ENCODE results near the gene FAIM2.
"Not testable (repeated sequence)": the region's sequence is repeated elsewhere in the genome, so short reads cannot be mapped to it uniquely, and the experiment has no call there.

The FAIM2 gene

GRCh38 chr12:49892732-49893317 lies 10.9 kb downstream of the FAIM2 start:
- no peak for DNase-seq

GRCh38 chr12:49892084-49892731 lies 11.5 kb downstream of the FAIM2 start:
- DNase-seq, result no peak

GRCh38 chr12:49891476-49891875 lies 12.2 kb downstream of the FAIM2 start:
- no peak for DNase-seq

GRCh38 chr12:49891012-49891411 lies 12.7 kb downstream of the FAIM2 start:
- DNase-seq, result no peak

- DNase-seq, result no peak
Measured at GRCh38 chr12:49890096-49890461, 13.6 kb downstream of the FAIM2 start.

- no peak for DNase-seq
Measured at GRCh38 chr12:49889361-49890095, 14.2 kb downstream of the FAIM2 start.

GRCh38 chr12:49888461-49889151 lies 15.1 kb downstream of the FAIM2 start:
- DNase-seq, result no peak

GRCh38 chr12:49887536-49888401 lies 15.9 kb downstream of the FAIM2 start:
- DNase-seq, result no peak

GRCh38 chr12:49887091-49887490 lies 16.6 kb downstream of the FAIM2 start:
- no peak for DNase-seq

- DNase-seq, result no peak
Measured at GRCh38 chr12:49885663-49886461, 17.8 kb downstream of the FAIM2 start.

- no peak for DNase-seq
Measured at GRCh38 chr12:49885118-49885517, 18.6 kb downstream of the FAIM2 start.

- no peak for DNase-seq
Measured at GRCh38 chr12:49882851-49883464, 20.7 kb downstream of the FAIM2 start.

- no peak for DNase-seq
Measured at GRCh38 chr12:49882248-49882850, 21.4 kb downstream of the FAIM2 start.

- no peak for DNase-seq
Measured at GRCh38 chr12:49881415-49882247, 22.1 kb downstream of the FAIM2 start.

GRCh38 chr12:49880756-49881414 lies 22.8 kb downstream of the FAIM2 start:
- no peak for DNase-seq

GRCh38 chr12:49879065-49879464 lies 24.6 kb downstream of the FAIM2 start:
- DNase-seq, result not testable (repeated sequence)

- DNase-seq, result no peak
Measured at GRCh38 chr12:49878021-49878420, 25.7 kb downstream of the FAIM2 start.

GRCh38 chr12:49877066-49877465 lies 26.6 kb downstream of the FAIM2 start:
- no peak for DNase-seq

GRCh38 chr12:49876070-49876469 lies 27.6 kb downstream of the FAIM2 start:
- DNase-seq, result no peak
